CMK (cell line): ENCODE results near the gene MBTPS1.
A peak's percentile ranks its signal among the peaks of the same experiment; 100 is the strongest.

ENCODE experiments used
- DNase-seq: peaks from one replicate; pipeline ENCODE4 v3.0.0-alpha.2; 2010; ENCODE audit warnings: low read depth

The MBTPS1 gene

GRCh38 chr16:84053237-84053636 is 63.5 kb downstream of the MBTPS1 start:
- no peak for DNase-seq

DNA sequence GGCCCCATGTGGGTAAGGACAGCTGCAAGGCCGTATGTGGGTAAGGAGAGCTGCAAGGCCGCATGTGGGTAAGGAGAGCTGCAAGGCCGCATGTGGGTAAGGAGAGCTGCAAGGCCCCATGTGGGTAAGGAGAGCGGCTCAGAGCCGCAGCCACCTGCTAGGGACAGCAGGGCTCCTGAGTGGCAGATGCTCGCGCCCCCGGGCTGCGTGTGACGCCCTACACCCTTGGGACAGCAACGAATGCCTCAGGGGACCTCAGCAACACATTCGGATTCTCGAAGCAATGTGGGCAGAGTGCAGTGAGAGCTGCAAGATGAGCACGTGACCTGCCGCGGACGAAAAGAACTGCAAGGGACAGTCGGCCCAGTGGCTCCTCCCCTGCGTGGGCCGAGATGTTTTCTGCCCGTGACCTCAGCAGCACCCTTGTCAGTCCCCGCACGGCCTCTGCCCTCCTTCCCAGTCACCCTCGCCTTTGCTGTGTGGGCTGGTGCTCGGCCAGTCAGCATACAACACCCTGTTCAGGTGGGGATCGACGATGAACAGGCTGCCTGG is 64.6 kb downstream of the MBTPS1 start:
- no peak for DNase-seq

GRCh38 chr16:84050316-84050715 is 66.4 kb downstream of the MBTPS1 start:
- no peak for DNase-seq

- DNase-seq = no peak
Measured at GRCh38 chr16:84049403-84050060, 67.2 kb downstream of the MBTPS1 start.

DNA sequence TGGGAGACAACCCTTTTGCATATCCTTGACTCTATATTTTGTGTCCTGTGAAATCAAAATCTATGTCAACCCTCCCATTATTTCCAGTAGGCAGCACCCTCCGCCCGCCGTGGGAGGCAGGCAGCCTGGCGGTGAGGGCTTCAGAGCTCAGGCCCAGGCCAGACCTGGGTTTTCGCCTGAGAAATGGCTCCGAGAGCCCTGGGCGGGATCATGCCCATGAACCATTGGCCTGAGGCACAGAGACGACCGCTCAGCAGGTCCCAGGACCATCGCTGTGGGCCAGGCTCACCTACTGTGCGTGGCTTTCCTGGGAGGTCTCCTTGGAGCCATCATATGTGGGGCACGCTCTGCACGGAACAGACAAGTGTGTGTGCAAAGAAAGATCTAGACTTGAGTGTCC is 67.9 kb downstream of the MBTPS1 start:
- no peak for DNase-seq

GRCh38 chr16:84048270-84048669 is 68.5 kb downstream of the MBTPS1 start:
- no peak for DNase-seq

DNA sequence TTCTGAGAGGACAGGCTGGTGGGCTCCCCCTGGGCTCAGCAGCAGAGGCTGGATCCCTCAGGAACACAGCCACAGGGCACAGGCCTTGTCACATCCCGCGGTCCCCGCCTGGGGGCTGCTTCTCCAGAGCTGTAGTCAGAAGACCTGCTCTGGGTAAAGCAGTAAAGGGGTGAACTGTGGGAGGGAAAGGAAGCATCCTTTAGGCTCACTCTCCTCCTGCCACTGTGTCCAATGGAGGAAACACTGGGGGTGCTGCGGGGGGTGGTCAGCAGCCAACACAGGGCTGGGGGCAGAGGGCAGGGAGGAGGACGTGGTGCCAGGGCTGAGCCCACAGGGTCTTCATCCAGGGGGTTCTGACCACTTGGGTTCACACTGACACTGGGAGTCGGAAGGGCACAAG is 69.1 kb downstream of the MBTPS1 start:
- DNase-seq = no peak

GRCh38 chr16:84047206-84047605 is 69.5 kb downstream of the MBTPS1 start:
- no peak for DNase-seq

GRCh38 chr16:84045818-84046470 is 70.8 kb downstream of the MBTPS1 start:
- no peak for DNase-seq

- DNase-seq = no peak
Measured at GRCh38 chr16:84045001-84045817, 71.5 kb downstream of the MBTPS1 start.

DNA sequence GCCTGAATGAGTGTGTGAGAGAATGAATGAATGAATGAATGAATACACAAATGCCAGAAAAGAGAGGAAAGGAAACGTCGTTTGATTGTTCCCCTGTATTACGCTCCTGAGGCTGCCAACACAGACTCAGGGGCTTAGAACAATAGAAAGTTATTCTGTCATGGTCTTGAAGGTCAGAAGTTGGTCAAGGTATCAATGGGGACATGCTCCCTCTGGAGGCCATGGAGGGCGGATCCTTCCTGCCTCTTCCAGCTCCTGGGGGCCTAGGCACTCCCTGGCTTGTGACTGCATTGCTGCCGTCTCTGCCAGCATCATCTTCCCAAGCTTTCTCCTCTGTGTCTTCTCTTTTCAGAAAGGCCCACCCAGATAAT is 72.6 kb downstream of the MBTPS1 start:
- DNase-seq = no peak

GRCh38 chr16:84043486-84044117 is 73.1 kb downstream of the MBTPS1 start:
- DNase-seq = peak; percentile 51

- no peak for DNase-seq
Measured at GRCh38 chr16:84042879-84043485, 73.8 kb downstream of the MBTPS1 start.

DNA sequence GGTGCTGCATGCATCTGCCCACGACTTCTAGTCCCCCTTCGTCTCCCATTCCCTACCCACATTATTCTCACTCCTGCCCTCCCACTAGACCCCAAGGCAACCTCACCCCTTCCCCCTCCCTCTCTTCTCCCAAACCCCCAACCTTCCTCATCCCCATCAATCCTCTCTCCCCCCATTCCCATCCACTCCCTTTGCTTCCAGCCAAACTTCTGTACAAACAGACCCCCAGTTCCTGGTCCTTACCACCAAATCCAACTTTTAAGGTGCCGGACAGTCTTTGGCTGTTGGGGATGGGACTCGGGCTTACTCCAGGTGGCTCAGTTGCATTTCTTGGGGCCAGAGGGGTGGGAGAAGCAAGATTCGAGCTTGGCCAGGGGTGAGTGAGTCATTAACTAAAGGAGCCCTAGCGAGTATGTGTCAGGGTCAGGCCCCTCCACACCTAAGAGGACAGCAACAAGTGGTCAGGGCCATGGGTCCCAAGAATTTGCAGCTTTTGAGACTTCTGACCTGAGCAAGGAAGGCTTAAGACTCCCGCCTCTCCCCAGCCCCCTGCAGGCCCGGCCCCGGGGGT is 74.3 kb downstream of the MBTPS1 start, which contains the start of gene SLC38A8:
Gene SLC38A8 (minus strand): TSS at position 488 of the 571 bp plus-strand sequence. CDS start 638 bp downstream, outside the sequence.
- DNase-seq = no peak

- DNase-seq = no peak
Measured at GRCh38 chr16:84041881-84042280, 74.9 kb downstream of the MBTPS1 start.

DNA sequence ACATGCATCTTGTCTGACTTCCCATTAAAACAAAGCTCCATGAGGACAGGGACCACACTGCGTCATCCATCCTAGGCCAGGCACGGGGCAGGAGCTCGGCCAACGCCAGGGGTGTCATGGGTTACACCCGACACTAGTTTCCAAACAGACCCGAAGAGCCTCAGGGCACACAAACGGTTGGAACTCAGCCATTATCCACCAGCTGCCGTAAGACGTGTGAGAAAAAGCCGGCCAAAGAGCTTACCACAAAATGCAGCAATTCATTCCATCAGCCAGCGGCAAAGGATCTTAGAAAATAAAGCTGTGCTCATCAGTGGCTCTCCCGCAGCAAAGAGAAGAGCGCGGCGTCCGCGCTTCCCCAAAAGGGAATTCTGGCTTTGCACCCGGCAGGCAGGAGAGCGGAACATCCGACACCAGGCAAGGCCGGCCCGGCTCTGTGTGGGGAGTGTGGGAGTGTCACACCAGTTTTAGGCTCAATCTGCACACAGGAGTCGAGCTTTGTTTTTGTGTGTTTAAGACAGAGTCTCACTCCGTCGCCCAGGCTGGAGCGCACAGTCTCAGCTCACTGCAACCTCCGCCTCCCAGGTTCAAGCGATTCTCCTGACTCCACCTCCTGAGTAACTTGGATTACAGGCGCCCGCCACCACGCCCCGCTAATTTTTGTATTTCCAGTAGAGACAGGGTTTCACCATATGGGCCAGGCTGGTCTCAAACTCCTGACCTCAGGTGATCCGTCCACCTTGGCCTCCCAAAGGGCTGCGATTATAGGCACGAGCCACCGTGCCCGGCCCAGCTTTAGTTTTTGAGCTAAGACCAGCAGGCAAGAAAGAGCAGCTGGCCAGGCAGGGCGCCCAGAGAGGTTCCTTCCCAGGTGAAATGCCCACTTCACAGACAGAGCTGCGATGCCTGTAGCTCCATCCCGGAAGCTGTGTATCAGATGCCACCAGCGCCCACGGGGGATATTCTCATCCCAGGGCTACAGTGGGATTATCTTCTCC is 75.6 kb downstream of the MBTPS1 start:
- no peak for DNase-seq

DNA sequence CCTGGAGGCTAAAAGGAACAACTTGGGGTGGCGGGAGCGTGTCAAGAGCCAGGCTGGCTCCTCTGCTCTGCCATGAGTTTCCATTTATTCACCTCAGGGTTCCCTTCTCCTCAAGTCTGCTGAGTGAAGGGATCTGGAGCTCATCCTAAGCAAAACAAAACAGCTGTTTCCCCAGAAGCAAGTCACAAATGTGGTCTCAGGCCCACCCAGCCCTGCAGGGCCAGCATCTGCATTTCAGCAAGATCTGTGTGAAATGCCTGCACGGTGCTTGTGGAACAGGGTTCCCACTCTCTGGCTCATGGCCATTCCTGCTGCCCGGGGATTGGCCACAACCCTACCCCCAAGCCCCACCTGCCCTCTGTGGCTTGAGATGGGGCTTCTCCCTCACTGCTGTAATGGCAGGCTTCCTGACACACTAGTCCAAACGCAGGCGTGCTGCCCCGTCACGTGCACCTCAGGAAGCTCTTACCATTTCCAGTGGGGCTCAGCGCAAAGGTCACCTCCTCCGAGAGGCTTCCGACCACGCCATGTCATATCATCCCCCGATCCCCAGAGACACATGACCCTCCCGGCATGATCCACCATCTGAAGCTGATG is 76.4 kb downstream of the MBTPS1 start:
- DNase-seq = no peak

DNA sequence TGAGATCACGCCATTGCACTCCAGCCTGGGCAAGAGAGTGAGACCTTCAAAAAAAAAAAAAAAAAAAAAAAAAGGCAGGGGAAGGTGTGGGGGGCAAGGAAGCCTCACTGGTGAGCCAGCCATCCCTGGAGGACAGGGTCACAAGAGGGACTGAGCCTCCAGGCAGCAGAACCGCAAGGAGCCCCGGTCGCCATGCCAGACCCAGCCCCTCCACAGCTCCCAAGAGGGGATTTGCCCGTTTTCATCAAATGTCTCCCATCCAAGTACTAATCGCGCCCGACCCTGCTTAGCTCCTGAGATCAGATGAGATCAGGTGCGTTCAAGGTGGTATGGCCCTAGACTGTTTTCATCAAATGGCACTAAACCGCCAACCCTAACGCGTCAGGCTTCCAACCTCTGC is 77.0 kb downstream of the MBTPS1 start:
- DNase-seq = no peak

DNA sequence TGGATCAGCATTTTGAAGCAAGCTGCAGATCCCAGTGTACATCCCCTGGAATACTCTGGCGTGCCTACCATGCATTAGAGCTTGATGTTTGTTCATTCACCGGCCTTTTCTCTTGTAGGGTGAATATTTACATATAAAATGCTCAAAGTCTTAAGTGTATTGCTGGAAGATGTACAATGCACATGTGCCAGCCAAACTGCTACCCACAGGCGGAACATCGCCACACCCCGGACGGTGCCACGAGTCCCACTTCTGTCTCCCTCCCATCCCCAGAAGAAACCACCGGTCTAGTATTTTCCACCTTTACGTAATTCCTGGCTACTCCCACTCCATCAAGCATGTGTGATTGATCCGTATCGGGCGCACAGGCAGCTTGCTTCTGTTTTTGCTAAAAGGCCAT is 78.3 kb downstream of the MBTPS1 start:
- no peak for DNase-seq

DNA sequence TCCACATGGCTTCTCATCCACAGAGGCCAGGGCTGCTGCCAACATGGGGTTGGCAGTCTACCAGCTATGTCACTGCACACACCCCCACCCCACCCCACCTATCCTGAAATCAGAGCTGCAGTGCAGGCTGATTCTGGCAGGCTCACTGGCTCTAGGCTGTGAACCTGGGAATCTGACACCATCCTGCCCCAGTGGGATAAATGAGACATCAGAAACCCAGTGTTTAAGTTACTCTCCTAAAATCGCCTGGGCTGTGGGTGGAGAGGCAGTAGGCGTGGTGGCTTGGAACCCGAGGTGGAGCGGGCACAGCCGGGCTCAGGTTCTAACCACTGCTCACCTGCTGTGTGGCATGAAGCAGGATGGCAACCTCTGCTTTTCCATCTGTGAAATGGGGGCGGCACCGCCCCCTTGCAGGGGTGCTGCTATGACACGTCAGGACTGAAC is 79.7 kb downstream of the MBTPS1 start:
- no peak for DNase-seq
